ENCODE results near the gene CCSER1. TPM values are rescaled to one million over a fixed set of nuclear protein-coding genes. Genes with fewer than 3 reads are reported as not detected.

Gene CCSER1
- total RNA-seq, 4 donors from 2014 or later = 3.6 to 7.0 (median 5.5) TPM

DNA sequence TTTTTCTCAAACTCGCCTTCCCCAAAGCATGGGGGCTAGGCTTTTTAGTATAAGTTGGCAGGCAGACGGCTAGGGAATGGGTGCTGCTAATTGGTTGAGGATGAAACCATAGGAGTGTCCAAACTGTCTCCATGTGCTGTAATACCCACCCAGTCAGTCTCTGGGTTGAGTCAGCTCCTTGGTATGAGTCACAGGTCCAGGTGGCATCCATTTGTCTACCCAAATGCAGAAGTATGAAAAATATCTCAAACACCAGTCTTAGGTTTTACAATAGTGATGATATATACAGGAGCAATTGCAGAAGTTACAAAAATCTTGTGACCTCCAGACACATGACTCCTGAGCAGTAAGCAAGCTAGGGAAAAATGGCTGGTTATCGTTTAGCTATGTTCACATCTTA, 27.4 kb upstream of the CCSER1 start:
- Histone ChIP-seq H3K4me3 (no peak overlapping the region), H3K27ac (replicated peaks in 1 of 4) (no peak overlapping the region), H3K27me3 (no peaks in the 10 kb centered on the region), H3K36me3 (no peaks in the 10 kb centered on the region), H3K9me3 (no peaks in the 10 kb centered on the region), H3K4me1 (no peaks in the 10 kb centered on the region)
- intact Hi-C loops (cut with DNase I) = no loop called here
- WGBS = 65% methylated on average over 3 of the region's 3 CpGs
- TF ChIP-seq EP300 (IDR thresholded peaks at IDR 0.05) (no peak), POLR2A (IDR thresholded peaks at IDR 0.05; ENCODE audit: low read depth) (no peak), POLR2AphosphoS5 (IDR thresholded peaks at IDR 0.05) (no peak)
- TF ChIP-seq, protein P1, sequence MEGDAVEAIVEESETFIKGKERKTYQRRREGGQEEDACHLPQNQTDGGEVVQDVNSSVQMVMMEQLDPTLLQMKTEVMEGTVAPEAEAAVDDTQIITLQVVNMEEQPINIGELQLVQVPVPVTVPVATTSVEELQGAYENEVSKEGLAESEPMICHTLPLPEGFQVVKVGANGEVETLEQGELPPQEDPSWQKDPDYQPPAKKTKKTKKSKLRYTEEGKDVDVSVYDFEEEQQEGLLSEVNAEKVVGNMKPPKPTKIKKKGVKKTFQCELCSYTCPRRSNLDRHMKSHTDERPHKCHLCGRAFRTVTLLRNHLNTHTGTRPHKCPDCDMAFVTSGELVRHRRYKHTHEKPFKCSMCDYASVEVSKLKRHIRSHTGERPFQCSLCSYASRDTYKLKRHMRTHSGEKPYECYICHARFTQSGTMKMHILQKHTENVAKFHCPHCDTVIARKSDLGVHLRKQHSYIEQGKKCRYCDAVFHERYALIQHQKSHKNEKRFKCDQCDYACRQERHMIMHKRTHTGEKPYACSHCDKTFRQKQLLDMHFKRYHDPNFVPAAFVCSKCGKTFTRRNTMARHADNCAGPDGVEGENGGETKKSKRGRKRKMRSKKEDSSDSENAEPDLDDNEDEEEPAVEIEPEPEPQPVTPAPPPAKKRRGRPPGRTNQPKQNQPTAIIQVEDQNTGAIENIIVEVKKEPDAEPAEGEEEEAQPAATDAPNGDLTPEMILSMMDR (IDR thresholded peaks at IDR 0.05) = no peak
- DNase-seq (ENCODE audit: extremely low spot score) = no peak

DNA sequence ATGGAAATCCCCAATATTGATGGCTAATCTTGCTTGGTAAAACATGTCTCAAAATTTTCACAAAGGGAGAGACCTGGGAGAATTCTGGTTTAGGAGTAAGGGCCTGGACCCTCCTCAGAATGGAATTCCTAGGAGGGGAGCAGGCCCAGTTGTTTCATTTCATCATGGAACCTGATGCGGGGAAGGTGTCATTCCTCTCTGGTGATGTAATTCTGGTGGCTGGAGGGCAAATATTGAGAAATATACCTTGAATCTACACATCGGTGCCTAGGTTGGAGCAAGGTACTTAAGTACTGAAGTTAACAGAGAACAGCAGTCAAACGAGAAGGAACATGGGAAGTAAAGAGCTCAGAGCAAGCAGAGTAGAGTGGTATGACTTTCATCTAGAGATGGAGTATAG, 23.2 kb upstream of the CCSER1 start:
- 83% methylated on average over 3 of the region's 3 CpGs for WGBS
- no peaks in the 10 kb centered on the region for H3K27me3 ChIP-seq
- H3K4me3 ChIP-seq = no peak overlapping the region
- TF ChIP-seq POLR2A (IDR thresholded peaks at IDR 0.05; ENCODE audit: low read depth) (no peak), EP300 (IDR thresholded peaks at IDR 0.05) (no peak), POLR2AphosphoS5 (IDR thresholded peaks at IDR 0.05) (no peak)
- TF ChIP-seq, protein P1 (IDR thresholded peaks at IDR 0.05) = no peak
- no peaks in the 10 kb centered on the region for H3K4me1 ChIP-seq
- intact Hi-C loops (cut with DNase I) = no loop called here
- no peaks in the 10 kb centered on the region for H3K9me3 ChIP-seq
- no peaks in the 10 kb centered on the region for H3K36me3 ChIP-seq
- H3K27ac ChIP-seq (replicated peaks in 1 of 4) = no peak overlapping the region
- no peak for DNase-seq (ENCODE audit: extremely low spot score)

DNA sequence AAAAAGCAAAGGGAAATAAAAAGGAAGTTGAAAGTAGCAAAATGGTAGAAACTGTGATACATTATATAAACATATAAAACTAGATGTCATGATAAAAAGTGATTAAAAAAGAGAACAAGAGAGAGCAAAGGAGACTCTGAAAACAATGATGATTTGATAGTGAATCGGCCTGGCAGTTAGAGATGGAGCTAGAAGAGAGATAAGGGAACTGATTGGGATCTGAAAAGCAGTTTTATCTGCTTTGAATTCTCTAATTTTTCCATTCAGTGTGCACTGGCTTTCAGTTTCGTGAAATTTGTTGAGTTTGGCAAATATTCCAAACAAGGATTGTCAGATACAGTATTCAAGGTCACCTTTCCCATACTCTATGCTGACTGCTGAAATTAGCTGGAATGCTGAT, 21.9 kb upstream of the CCSER1 start:
- H3K4me1 ChIP-seq = no peaks in the 10 kb centered on the region
- H3K27ac ChIP-seq (replicated peaks in 1 of 4) = no peak overlapping the region
- 55% methylated on average over 2 of the region's 2 CpGs for WGBS
- intact Hi-C loops (cut with DNase I) = no loop called here
- no peaks in the 10 kb centered on the region for H3K9me3 ChIP-seq
- H3K27me3 ChIP-seq = no peaks in the 10 kb centered on the region
- no peak for TF ChIP-seq EP300 (IDR thresholded peaks at IDR 0.05)
- no peak for TF ChIP-seq POLR2A (IDR thresholded peaks at IDR 0.05; ENCODE audit: low read depth)
- TF ChIP-seq POLR2AphosphoS5 (IDR thresholded peaks at IDR 0.05) = no peak
- TF ChIP-seq, protein P1 (IDR thresholded peaks at IDR 0.05) = no peak
- no peak overlapping the region for H3K4me3 ChIP-seq
- no peak for DNase-seq (ENCODE audit: extremely low spot score)
- H3K36me3 ChIP-seq = no peaks in the 10 kb centered on the region

DNA sequence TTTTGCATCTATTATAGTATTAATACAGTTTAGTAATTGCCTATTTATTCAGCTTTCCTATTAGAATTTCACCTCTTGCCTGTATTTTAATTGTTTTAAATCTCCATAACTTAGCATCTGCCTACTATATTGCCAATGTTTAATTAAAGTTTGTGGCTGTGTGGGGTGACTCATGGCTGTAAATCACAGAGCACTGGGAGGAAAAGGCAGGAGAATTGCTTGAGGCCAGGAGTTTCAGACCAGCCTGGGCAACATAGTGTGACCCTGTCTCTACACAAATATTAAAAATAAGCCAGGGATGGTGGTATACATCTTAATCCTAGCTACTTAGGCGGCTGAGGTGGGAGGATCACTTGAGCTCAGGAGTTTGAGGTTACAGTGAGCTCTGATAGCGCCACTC, 14.5 kb upstream of the CCSER1 start:
- DNase-seq (ENCODE audit: extremely low spot score) = no peak
- intact Hi-C loops (cut with DNase I) = no loop called here
- 100% methylated on average over 2 of the region's 2 CpGs for WGBS
- Histone ChIP-seq H3K4me1 (no peaks in the 10 kb centered on the region), H3K27me3 (no peaks in the 10 kb centered on the region), H3K36me3 (no peaks in the 10 kb centered on the region), H3K27ac (replicated peaks in 1 of 4) (no peak overlapping the region), H3K9me3 (no peaks in the 10 kb centered on the region), H3K4me3 (no peak overlapping the region)
- TF ChIP-seq POLR2A (IDR thresholded peaks at IDR 0.05; ENCODE audit: low read depth) = no peak
- no peak for TF ChIP-seq POLR2AphosphoS5 (IDR thresholded peaks at IDR 0.05)
- TF ChIP-seq, protein P1 (IDR thresholded peaks at IDR 0.05) = no peak
- TF ChIP-seq EP300 (IDR thresholded peaks at IDR 0.05) = no peak

DNA sequence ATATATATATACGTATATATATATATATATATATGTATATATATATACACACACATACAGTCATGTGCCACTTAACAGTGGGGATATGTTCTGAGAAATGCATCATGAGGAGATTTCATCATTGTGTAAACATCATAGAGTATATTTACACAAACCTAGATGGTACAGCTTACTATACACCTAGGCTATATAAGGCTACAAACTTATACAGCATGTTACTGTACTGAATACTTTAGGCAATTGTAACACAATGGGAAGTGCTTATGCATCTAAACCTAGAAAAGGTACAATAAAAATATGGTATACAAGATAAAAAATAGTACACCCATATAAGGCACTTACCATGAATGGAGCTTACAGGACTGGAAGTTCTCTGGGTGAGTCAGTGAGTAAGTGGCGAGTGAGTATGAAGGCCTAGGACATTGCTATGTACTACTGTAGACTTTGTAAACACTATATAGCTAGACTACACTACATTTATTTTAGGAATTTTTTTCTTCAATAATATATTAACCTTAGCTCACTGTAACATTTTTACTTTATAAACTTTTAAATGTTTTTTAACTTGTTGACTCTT, 13.2 kb upstream of the CCSER1 start:
- Histone ChIP-seq H3K9me3 (no peaks in the 10 kb centered on the region), H3K27ac (replicated peaks in 1 of 4) (no peak overlapping the region), H3K4me3 (no peak overlapping the region), H3K27me3 (no peaks in the 10 kb centered on the region), H3K36me3 (no peaks in the 10 kb centered on the region), H3K4me1 (no peaks in the 10 kb centered on the region)
- no peak for TF ChIP-seq POLR2A (IDR thresholded peaks at IDR 0.05; ENCODE audit: low read depth)
- TF ChIP-seq EP300 (IDR thresholded peaks at IDR 0.05) = no peak
- TF ChIP-seq, protein P1 (IDR thresholded peaks at IDR 0.05) = no peak
- no peak for TF ChIP-seq POLR2AphosphoS5 (IDR thresholded peaks at IDR 0.05)
- intact Hi-C loops (cut with DNase I) = no loop called here
- WGBS = 52% methylated on average over 2 of the region's 2 CpGs
- no peak for DNase-seq (ENCODE audit: extremely low spot score)

Measured in esophagus muscularis mucosa (tissue), 4 donors.